ENCODE results near the gene G3BP1. TPM values are rescaled to one million over a fixed set of nuclear protein-coding genes. Genes with fewer than 3 reads are reported as not detected.

G3BP1 gene
- total and polyA plus RNA-seq, 2 of the 13 experiments (the other 11 are each of a cell fraction or from before 2014, with no cell fraction given), result 36.7 to 320 TPM

DNA sequence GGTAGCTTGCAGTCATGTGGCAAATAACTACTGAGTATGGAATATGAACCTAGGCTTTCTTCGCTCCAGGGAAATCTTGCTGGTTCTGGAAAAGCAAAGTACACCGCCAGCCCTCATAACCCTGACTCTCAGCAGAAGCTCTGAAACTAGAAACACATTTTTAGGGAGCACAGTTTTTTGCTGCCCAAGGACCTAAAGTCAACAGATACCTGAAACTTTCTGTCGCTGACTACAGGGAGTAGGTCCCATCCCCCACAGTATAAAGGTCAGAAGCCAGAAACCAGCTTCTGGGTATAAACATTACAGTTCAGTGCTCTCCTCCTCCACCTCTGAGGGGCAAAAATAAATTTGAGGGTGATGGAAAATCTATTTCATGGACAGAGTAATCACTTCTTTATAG lies 16.4 kb upstream of the G3BP1 start (continued):
- TF ChIP-seq, protein P1, sequence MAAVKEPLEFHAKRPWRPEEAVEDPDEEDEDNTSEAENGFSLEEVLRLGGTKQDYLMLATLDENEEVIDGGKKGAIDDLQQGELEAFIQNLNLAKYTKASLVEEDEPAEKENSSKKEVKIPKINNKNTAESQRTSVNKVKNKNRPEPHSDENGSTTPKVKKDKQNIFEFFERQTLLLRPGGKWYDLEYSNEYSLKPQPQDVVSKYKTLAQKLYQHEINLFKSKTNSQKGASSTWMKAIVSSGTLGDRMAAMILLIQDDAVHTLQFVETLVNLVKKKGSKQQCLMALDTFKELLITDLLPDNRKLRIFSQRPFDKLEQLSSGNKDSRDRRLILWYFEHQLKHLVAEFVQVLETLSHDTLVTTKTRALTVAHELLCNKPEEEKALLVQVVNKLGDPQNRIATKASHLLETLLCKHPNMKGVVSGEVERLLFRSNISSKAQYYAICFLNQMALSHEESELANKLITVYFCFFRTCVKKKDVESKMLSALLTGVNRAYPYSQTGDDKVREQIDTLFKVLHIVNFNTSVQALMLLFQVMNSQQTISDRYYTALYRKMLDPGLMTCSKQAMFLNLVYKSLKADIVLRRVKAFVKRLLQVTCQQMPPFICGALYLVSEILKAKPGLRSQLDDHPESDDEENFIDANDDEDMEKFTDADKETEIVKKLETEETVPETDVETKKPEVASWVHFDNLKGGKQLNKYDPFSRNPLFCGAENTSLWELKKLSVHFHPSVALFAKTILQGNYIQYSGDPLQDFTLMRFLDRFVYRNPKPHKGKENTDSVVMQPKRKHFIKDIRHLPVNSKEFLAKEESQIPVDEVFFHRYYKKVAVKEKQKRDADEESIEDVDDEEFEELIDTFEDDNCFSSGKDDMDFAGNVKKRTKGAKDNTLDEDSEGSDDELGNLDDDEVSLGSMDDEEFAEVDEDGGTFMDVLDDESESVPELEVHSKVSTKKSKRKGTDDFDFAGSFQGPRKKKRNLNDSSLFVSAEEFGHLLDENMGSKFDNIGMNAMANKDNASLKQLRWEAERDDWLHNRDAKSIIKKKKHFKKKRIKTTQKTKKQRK (IDR thresholded peaks at IDR 0.05; ENCODE audit: low read length), result no peak
- no peak for TF ChIP-seq CREB1 (IDR thresholded peaks at IDR 0.05)
- TF ChIP-seq CREB1 (CRISPR knock-in tag; IDR thresholded peaks at IDR 0.05), result no peak
- no peak for TF ChIP-seq ZNF577 (CRISPR knock-in tag; IDR thresholded peaks at IDR 0.05; ENCODE audit: borderline replicate concordance, low read depth)
- TF ChIP-seq, protein P2, sequence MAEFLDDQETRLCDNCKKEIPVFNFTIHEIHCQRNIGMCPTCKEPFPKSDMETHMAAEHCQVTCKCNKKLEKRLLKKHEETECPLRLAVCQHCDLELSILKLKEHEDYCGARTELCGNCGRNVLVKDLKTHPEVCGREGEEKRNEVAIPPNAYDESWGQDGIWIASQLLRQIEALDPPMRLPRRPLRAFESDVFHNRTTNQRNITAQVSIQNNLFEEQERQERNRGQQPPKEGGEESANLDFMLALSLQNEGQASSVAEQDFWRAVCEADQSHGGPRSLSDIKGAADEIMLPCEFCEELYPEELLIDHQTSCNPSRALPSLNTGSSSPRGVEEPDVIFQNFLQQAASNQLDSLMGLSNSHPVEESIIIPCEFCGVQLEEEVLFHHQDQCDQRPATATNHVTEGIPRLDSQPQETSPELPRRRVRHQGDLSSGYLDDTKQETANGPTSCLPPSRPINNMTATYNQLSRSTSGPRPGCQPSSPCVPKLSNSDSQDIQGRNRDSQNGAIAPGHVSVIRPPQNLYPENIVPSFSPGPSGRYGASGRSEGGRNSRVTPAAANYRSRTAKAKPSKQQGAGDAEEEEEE (CRISPR knock-in tag; IDR thresholded peaks at IDR 0.05; ENCODE audit: borderline replicate concordance), result no peak
- TF ChIP-seq ARID2 (CRISPR knock-in tag; IDR thresholded peaks at IDR 0.05; ENCODE audit: borderline replicate concordance), result no peak
- TF ChIP-seq IKZF5 (CRISPR knock-in tag; IDR thresholded peaks at IDR 0.05), result peak; percentile 55; the same call in 1 of the 2 replicates
- TF ChIP-seq, protein P3, sequence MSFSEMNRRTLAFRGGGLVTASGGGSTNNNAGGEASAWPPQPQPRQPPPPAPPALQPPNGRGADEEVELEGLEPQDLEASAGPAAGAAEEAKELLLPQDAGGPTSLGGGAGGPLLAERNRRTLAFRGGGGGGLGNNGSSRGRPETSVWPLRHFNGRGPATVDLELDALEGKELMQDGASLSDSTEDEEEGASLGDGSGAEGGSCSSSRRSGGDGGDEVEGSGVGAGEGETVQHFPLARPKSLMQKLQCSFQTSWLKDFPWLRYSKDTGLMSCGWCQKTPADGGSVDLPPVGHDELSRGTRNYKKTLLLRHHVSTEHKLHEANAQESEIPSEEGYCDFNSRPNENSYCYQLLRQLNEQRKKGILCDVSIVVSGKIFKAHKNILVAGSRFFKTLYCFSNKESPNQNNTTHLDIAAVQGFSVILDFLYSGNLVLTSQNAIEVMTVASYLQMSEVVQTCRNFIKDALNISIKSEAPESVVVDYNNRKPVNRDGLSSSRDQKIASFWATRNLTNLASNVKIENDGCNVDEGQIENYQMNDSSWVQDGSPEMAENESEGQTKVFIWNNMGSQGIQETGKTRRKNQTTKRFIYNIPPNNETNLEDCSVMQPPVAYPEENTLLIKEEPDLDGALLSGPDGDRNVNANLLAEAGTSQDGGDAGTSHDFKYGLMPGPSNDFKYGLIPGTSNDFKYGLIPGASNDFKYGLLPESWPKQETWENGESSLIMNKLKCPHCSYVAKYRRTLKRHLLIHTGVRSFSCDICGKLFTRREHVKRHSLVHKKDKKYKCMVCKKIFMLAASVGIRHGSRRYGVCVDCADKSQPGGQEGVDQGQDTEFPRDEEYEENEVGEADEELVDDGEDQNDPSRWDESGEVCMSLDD (CRISPR knock-in tag; IDR thresholded peaks at IDR 0.05; ENCODE audit: borderline replicate concordance), result peak; percentile 52; the same call in 1 of the 2 replicates
- TF ChIP-seq, protein P4, sequence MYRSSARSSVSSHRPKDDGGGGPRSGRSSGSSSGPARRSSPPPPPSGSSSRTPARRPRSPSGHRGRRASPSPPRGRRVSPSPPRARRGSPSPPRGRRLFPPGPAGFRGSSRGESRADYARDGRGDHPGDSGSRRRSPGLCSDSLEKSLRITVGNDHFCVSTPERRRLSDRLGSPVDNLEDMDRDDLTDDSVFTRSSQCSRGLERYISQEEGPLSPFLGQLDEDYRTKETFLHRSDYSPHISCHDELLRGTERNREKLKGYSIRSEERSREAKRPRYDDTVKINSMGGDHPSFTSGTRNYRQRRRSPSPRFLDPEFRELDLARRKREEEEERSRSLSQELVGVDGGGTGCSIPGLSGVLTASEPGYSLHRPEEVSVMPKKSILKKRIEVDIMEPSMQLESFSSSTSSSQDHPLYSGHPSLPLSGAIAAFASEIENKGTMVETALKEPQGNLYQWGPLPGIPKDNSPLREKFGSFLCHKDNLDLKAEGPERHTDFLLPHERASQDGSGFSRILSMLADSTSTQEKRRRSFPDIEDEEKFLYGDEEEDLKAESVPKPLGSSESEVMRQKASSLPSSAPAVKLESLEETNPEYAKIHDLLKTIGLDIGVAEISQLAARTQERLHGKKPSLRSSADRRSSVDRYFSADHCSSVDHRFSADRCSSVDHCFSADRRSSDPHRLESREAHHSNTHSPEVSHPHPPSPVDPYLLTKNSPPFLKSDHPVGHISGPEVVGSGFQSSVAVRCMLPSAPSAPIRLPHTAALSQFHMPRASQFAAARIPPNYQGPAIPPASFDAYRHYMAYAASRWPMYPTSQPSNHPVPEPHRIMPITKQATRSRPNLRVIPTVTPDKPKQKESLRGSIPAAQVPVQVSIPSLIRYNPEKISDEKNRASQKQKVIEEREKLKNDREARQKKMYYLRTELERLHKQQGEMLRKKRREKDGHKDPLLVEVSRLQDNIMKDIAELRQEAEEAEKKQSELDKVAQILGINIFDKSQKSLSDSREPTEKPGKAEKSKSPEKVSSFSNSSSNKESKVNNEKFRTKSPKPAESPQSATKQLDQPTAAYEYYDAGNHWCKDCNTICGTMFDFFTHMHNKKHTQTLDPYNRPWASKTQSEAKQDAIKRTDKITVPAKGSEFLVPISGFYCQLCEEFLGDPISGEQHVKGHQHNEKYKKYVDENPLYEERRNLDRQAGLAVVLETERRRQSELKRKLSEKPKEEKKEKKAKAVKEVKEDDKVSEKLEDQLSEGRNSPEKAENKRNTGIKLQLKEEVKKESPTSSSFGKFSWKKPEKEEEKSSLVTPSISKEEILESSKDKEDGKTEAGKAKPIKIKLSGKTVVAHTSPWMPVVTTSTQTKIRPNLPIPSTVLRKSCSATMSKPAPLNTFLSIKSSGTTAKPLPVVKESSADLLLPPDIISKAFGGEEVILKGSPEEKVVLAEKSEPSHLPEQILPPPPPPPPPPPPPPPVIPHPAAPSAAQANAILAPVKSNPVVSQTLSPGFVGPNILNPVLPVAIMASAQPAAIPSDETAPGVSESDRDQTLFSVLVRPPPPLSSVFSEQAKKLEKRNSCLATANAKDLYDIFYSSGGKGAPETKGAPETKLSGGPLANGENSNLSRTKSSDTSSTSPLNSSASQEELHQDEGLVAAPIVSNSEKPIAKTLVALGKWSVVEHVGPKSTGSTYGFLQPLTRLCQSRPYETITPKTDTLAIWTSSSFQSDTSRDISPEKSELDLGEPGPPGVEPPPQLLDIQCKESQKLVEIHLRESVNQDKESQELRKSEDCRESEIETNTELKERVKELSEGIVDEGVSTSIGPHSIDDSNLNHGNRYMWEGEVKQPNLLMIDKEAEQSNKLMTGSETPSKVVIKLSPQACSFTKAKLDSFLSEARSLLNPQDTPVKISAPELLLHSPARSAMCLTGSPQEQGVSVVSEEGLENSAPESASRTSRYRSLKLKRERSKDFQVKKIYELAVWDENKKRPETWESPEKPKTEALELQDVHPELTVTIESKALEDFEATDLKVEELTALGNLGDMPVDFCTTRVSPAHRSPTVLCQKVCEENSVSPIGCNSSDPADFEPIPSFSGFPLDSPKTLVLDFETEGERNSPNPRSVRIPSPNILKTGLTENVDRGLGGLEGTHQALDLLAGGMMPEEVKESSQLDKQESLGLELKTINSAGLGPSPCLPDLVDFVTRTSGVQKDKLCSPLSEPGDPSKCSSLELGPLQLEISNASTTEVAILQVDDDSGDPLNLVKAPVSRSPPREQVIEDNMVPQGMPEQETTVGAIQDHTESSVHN (CRISPR knock-in tag; IDR thresholded peaks at IDR 0.05), result no peak

Measured in HepG2 (cell line).